ENCODE data around the gene EXOC6B. TPM values are rescaled to one million over a fixed set of nuclear protein-coding genes. Genes with fewer than 3 reads are reported as not detected.

EXOC6B gene
- total RNA-seq, 1 donor from 2014 or later = 32.2 TPM

DNA sequence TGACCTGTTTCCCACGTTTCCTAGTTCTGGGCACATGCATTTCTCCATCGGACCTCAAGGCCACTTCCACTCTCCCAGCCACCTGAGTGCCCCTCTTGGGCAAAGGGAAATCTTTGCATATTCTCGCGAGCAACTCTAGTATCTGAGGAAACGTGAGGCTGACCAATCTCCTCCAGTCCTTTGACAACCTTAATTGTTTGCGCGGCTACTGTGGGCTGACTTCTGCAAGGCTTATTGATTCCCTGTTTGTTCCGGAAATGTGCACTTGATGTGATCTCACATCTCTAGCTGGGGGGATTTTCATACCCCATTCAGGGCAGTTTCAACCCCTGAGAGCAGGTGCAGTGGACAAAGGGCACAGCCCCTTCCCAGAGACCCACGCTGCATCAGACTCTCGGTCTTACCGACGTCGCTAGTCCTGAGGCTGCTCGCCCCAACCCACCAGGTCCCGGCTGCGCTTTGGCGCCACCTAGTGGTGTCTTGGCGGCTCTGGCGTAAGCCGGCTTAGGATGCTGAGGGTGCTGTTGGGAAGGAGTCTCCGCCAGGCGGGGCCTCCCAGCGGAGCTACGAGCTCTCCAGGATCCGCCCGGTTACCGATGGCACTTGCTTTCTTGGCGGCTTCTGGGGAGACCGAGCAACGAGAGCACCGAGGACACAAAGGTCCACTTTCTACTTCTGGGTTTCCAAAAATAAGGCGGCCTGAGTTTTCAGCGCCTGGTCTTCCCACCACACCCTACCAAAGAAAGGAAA is 36.6 kb upstream of the EXOC6B start:
- Mint-ChIP-seq H3K9me3 (ENCODE audit: low read depth) (no peaks in the 10 kb centered on the region), H3K27me3 (ENCODE audit: low read depth) (peaks cover 41% of the 10 kb centered on the region), H3K4me1 (ENCODE audit: low read depth) (peaks cover 9% of the 10 kb centered on the region), H3K36me3 (ENCODE audit: low read depth) (no peaks in the 10 kb centered on the region), H3K27ac (ENCODE audit: unreplicated experiment) (no peak overlapping the region), H3K4me3 (ENCODE audit: unreplicated experiment) (peak overlapping the region; percentile 65)
- peak; percentile 94 for DNase-seq (ENCODE audit: low spot score)
- TF ChIP-seq, protein P1, sequence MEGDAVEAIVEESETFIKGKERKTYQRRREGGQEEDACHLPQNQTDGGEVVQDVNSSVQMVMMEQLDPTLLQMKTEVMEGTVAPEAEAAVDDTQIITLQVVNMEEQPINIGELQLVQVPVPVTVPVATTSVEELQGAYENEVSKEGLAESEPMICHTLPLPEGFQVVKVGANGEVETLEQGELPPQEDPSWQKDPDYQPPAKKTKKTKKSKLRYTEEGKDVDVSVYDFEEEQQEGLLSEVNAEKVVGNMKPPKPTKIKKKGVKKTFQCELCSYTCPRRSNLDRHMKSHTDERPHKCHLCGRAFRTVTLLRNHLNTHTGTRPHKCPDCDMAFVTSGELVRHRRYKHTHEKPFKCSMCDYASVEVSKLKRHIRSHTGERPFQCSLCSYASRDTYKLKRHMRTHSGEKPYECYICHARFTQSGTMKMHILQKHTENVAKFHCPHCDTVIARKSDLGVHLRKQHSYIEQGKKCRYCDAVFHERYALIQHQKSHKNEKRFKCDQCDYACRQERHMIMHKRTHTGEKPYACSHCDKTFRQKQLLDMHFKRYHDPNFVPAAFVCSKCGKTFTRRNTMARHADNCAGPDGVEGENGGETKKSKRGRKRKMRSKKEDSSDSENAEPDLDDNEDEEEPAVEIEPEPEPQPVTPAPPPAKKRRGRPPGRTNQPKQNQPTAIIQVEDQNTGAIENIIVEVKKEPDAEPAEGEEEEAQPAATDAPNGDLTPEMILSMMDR (IDR thresholded peaks at IDR 0.05) = peak; percentile 98

DNA sequence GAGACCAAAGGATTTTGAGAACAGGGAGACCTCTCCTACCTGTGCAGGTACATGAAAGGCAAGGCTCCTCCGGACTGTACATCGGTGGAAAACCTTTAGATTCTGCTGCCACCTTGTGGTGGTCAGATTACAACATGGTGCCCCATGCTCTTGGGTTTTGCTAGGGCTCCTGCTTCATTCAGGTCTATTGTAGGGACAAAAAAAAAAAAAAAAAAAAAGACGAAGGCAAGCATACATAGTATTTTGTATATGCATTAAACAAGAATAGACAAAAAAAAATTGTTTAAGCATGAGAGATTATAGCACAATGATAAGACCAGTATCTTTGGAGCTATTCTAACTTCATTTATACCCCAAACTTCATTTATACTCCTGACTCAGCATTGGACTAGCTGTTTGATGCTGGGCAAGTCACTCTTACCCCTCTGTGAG is 34.0 kb upstream of the EXOC6B start:
- TF ChIP-seq, protein P1 (IDR thresholded peaks at IDR 0.05) = peak; percentile 89
- Mint-ChIP-seq H3K36me3 (ENCODE audit: low read depth) (no peaks in the 10 kb centered on the region), H3K27me3 (ENCODE audit: low read depth) (peaks cover 50% of the 10 kb centered on the region), H3K4me1 (ENCODE audit: low read depth) (peaks cover 9% of the 10 kb centered on the region), H3K9me3 (ENCODE audit: low read depth) (no peaks in the 10 kb centered on the region), H3K4me3 (ENCODE audit: unreplicated experiment) (no peak overlapping the region), H3K27ac (ENCODE audit: unreplicated experiment) (no peak overlapping the region)
- no peak for DNase-seq (ENCODE audit: low spot score)

DNA sequence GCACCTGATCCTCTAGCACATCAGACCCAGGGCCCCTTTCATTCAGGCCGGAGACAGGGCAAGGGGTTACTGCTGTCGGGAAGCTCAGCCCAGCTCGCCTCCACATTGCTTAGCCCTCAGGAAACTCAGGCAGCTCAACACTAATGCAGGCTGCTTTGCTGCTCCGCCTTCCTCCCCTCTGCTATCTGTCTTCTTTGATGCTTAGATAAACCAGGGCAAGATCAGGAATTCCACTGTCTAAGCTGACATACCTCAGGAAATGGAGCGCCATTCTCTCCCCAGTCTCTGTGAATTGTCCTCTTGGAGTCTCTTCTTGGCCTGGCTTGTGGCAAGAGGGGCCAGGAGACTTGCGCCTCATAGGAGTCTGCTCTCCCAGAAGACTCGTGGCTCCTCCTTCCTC is 25.5 kb upstream of the EXOC6B start:
- Mint-ChIP-seq H3K4me1 (ENCODE audit: low read depth) (no peaks in the 10 kb centered on the region), H3K9me3 (ENCODE audit: low read depth) (no peaks in the 10 kb centered on the region), H3K27me3 (ENCODE audit: low read depth) (peaks cover 39% of the 10 kb centered on the region), H3K36me3 (ENCODE audit: low read depth) (no peaks in the 10 kb centered on the region), H3K4me3 (ENCODE audit: unreplicated experiment) (no peak overlapping the region), H3K27ac (ENCODE audit: unreplicated experiment) (no peak overlapping the region)
- TF ChIP-seq, protein P1 (IDR thresholded peaks at IDR 0.05) = no peak
- DNase-seq (ENCODE audit: low spot score) = no peak

DNA sequence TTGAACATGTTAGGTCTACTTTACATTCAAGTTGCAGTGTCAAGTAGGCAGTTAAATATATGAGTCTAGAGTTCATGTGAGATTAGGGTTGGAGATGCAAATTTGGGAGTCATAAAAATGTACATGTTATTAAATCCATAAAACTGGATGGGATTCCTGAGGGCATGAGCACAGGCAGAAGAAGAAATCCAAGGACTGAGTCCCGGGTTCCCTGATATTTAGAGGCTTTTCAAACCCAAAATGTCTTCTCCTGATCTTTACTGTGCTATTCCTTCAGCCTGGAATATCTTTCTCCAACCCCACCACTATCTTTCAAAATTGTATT is 23.3 kb upstream of the EXOC6B start:
- Mint-ChIP-seq H3K36me3 (ENCODE audit: low read depth) (no peaks in the 10 kb centered on the region), H3K27me3 (ENCODE audit: low read depth) (peaks cover 22% of the 10 kb centered on the region), H3K4me3 (ENCODE audit: unreplicated experiment) (no peak overlapping the region), H3K4me1 (ENCODE audit: low read depth) (no peaks in the 10 kb centered on the region), H3K27ac (ENCODE audit: unreplicated experiment) (no peak overlapping the region), H3K9me3 (ENCODE audit: low read depth) (no peaks in the 10 kb centered on the region)
- no peak for DNase-seq (ENCODE audit: low spot score)
- TF ChIP-seq, protein P1 (IDR thresholded peaks at IDR 0.05) = no peak

DNA sequence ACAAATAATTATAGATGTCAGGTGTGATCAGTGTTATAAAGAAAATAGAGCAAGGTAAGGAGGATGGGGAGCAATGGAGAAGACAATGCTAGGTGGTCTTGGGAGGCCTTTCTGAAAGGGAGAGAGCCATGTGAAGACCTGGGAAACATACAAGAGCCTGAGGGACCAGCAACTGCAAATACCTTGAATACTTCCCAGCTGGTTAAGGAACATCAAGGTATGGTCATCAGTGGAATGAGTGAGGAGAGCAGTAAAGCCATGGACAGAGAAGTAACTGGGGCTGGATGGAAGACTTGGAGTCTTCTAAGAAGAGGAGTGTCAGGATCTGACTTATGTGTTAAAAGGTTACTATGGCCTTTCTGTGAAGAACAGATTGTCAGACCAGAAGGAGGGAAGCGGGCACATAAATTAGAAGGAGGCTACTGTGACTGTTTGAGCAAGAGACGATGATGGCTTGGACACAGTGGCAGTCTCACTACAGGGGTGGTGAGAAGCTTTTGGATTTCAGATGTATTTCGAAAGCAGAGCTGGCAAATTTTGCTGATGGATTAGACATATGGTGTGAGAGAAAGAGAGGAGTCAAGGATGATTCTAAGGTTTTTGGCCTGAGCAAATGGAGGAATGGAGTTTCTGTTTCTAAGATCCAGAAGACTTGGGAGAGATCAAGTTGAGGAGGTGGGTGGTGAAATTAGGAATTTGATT is 22.8 kb upstream of the EXOC6B start:
- H3K9me3 Mint-ChIP-seq (ENCODE audit: low read depth) = no peaks in the 10 kb centered on the region
- no peaks in the 10 kb centered on the region for H3K4me1 Mint-ChIP-seq (ENCODE audit: low read depth)
- peaks cover 20% of the 10 kb centered on the region for H3K27me3 Mint-ChIP-seq (ENCODE audit: low read depth)
- H3K36me3 Mint-ChIP-seq (ENCODE audit: low read depth) = no peaks in the 10 kb centered on the region
- no peak overlapping the region for H3K4me3 Mint-ChIP-seq (ENCODE audit: unreplicated experiment)
- H3K27ac Mint-ChIP-seq (ENCODE audit: unreplicated experiment) = no peak overlapping the region
- TF ChIP-seq, protein P1 (IDR thresholded peaks at IDR 0.05) = no peak
- DNase-seq (ENCODE audit: low spot score) = no peak

Measured in chondrocyte (in vitro differentiated cells).